ENCODE measurements around the gene TRAPPC2L. TPM values are rescaled to one million over a fixed set of nuclear protein-coding genes. Genes with fewer than 3 reads are reported as not detected.

TRAPPC2L gene
- total and polyA plus RNA-seq, 10 of the 15 experiments (the other 5 are each of a cell fraction or from before 2014, with no cell fraction given) = 56.3 to 363 (median 118) TPM

DNA sequence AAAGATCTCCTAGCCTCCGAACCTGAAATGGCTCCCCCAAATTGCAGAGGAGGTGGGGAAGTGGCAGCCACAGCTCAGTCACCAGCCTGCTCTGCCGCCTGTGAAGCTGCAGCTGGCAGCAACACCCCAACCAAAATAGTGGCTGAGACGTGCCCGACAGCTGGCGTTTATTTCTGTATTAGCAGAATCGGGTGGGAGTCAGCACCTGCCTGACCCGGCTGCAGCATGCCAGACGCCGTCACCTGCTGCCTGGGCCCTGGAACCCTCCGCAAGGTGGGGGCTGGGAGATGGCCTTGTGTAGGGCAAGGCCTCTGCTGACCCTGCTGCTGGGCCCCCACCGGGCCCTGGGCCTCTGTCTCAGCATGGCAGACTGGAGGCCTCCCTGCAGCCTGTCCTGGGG is 27.0 kb downstream of the TRAPPC2L start (continued):
- no peak for TF ChIP-seq NRF1 (conservative IDR thresholded peaks at IDR 0.05; ENCODE audit: low read depth, low read length)

DNA sequence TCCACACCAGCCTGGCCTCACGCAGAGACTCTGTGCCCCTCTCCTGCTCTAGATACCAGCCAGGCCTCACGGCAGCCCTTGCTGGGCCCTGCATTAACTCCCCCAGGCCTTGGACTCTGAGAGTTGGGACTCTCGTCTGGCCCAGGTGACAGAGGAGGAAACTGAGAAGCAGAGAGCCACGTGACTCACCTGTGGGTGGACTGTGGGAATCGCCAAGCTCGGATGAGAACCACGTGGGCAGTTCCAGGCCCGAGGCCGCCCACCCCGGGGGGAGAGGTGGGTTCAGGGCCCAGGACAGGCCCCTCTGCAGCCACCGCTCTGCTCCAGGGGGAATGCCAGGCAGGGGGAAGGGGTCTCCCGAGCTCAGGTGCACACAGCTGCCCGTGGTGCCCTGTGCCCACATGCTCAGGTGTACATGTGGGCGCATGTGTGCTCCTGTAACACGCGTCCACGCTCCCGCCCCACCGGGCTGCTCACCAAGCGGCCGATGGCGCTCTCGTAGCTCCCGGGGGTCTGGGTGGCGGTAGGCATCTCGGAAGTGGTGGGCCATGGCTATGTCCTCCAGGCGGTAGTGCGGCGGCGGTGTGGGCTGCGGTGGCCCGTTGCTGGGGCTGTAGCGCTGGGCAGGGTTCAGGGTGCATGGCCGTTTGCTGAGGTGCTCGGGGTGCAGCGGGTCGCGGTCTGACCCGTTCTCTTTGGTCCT is 27.8 kb downstream of the TRAPPC2L start:
- Histone ChIP-seq H3K27me3 (replicated peaks in 1 of 2; ENCODE audit: control insufficient read depth in 2 of 2, insufficient read depth in 2 of 2, low read length in 1 of 2) (no peaks in the 10 kb centered on the region), H3K4me2 (ENCODE audit: control insufficient read depth, insufficient read depth) (no peak overlapping the region), H3K9me3 (replicated peaks; ENCODE audit: control insufficient read depth, insufficient read depth, low read length) (no peaks in the 10 kb centered on the region), H3K9ac (ENCODE audit: control insufficient read depth, insufficient read depth, low read length) (no peak overlapping the region), H3K79me2 (ENCODE audit: control insufficient read depth, insufficient read depth, low read length) (no peaks in the 10 kb centered on the region), H2AFZ (ENCODE audit: control insufficient read depth, low read depth, low read length) (no peak overlapping the region), H3K36me3 (ENCODE audit: control insufficient read depth in 2 of 2, insufficient read depth in 2 of 2, low read length in 1 of 2) (peaks cover 2 to 4% of the 10 kb centered on the region in 2 experiments; a peak in 3 of 4 replicates), H4K20me1 (ENCODE audit: control insufficient read depth, insufficient read depth) (no peaks in the 10 kb centered on the region), H3K27ac (ENCODE audit: control insufficient read depth, insufficient read depth) (no peak overlapping the region), H3K4me1 (ENCODE audit: control insufficient read depth, insufficient read depth, low read length) (no peaks in the 10 kb centered on the region), H3K4me3 (no peak overlapping the region)
- ChIA-PET SMC1A (ENCODE audit: uncharacterized antibody, unreplicated experiment) (no interaction called here), CTCF (no interaction called here), POLR2A (no interaction called here), RAD21 (ENCODE audit: unreplicated experiment) (no interaction called here)
- ATAC-seq (no peak), FAIRE-seq (no peak), DNase-seq (ENCODE audit: low read depth, low spot score) (no peak)
- TF ChIP-seq, protein P1, sequence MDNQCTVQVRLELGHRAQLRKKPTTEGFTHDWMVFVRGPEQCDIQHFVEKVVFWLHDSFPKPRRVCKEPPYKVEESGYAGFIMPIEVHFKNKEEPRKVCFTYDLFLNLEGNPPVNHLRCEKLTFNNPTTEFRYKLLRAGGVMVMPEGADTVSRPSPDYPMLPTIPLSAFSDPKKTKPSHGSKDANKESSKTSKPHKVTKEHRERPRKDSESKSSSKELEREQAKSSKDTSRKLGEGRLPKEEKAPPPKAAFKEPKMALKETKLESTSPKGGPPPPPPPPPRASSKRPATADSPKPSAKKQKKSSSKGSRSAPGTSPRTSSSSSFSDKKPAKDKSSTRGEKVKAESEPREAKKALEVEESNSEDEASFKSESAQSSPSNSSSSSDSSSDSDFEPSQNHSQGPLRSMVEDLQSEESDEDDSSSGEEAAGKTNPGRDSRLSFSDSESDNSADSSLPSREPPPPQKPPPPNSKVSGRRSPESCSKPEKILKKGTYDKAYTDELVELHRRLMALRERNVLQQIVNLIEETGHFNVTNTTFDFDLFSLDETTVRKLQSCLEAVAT (IDR thresholded peaks at IDR 0.05) = no peak
- TF ChIP-seq, protein P2, sequence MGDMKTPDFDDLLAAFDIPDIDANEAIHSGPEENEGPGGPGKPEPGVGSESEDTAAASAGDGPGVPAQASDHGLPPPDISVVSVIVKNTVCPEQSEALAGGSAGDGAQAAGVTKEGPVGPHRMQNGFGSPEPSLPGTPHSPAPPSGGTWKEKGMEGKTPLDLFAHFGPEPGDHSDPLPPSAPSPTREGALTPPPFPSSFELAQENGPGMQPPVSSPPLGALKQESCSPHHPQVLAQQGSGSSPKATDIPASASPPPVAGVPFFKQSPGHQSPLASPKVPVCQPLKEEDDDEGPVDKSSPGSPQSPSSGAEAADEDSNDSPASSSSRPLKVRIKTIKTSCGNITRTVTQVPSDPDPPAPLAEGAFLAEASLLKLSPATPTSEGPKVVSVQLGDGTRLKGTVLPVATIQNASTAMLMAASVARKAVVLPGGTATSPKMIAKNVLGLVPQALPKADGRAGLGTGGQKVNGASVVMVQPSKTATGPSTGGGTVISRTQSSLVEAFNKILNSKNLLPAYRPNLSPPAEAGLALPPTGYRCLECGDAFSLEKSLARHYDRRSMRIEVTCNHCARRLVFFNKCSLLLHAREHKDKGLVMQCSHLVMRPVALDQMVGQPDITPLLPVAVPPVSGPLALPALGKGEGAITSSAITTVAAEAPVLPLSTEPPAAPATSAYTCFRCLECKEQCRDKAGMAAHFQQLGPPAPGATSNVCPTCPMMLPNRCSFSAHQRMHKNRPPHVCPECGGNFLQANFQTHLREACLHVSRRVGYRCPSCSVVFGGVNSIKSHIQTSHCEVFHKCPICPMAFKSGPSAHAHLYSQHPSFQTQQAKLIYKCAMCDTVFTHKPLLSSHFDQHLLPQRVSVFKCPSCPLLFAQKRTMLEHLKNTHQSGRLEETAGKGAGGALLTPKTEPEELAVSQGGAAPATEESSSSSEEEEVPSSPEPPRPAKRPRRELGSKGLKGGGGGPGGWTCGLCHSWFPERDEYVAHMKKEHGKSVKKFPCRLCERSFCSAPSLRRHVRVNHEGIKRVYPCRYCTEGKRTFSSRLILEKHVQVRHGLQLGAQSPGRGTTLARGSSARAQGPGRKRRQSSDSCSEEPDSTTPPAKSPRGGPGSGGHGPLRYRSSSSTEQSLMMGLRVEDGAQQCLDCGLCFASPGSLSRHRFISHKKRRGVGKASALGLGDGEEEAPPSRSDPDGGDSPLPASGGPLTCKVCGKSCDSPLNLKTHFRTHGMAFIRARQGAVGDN (IDR thresholded peaks at IDR 0.05) = no peak
- TF ChIP-seq BCL11A (IDR thresholded peaks at IDR 0.05; ENCODE audit: low read depth, low read length) (no peak), HCFC1 (IDR thresholded peaks at IDR 0.05; ENCODE audit: low read length) (no peak), RFX5 (IDR thresholded peaks at IDR 0.05; ENCODE audit: low read depth, low read length) (no peak), CREB1 (IDR thresholded peaks at IDR 0.05; ENCODE audit: low read depth) (no peak), CEBPB (IDR thresholded peaks at IDR 0.05; ENCODE audit: borderline replicate concordance in 1 of 2, low read depth in 2 of 2, low read length in 2 of 2) (no peak), YY1 (IDR thresholded peaks at IDR 0.05; ENCODE audit: low read depth, low read length) (no peak), MXI1 (IDR thresholded peaks at IDR 0.05; ENCODE audit: low read depth, low read length) (no peak), BRCA1 (IDR thresholded peaks at IDR 0.05; ENCODE audit: low read depth, low read length) (no peak)
- TF ChIP-seq, protein P3, sequence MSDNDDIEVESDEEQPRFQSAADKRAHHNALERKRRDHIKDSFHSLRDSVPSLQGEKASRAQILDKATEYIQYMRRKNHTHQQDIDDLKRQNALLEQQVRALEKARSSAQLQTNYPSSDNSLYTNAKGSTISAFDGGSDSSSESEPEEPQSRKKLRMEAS (IDR thresholded peaks at IDR 0.05; ENCODE audit: low read depth, low read length) = no peak
- TF ChIP-seq, protein P4, sequence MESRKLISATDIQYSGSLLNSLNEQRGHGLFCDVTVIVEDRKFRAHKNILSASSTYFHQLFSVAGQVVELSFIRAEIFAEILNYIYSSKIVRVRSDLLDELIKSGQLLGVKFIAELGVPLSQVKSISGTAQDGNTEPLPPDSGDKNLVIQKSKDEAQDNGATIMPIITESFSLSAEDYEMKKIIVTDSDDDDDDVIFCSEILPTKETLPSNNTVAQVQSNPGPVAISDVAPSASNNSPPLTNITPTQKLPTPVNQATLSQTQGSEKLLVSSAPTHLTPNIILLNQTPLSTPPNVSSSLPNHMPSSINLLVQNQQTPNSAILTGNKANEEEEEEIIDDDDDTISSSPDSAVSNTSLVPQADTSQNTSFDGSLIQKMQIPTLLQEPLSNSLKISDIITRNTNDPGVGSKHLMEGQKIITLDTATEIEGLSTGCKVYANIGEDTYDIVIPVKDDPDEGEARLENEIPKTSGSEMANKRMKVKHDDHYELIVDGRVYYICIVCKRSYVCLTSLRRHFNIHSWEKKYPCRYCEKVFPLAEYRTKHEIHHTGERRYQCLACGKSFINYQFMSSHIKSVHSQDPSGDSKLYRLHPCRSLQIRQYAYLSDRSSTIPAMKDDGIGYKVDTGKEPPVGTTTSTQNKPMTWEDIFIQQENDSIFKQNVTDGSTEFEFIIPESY (IDR thresholded peaks at IDR 0.05) = no peak
- intact Hi-C loops (cut with micrococcal nuclease; ENCODE audit: unreplicated experiment) = no loop called here
- WGBS (ENCODE audit: insufficient coverage, insufficient replicate concordance, low lambda C conversion rate, missing lambda C conversion rate) = 98% methylated on average over 39 of the region's 39 CpGs
- BruUV-seq (replicated peaks) = no TSS peak
- in situ Hi-C loops (cut with MboI) = no loop called here

Measured in GM12878 (cell line).